B cell (primary cell): Measurements from ENCODE around the gene RFX8. TPM values are rescaled to one million over a fixed set of nuclear protein-coding genes. Genes with fewer than 3 reads are reported as not detected.

Experiments
- ATAC-seq: fragments of 200-7000 bp; cut with Tn5 transposase; one replicate; pipeline ENCODE4 v1.10.0; 2021; ENCODE audit warnings: low read depth, mild to moderate bottlenecking, moderate number of reproducible peaks, moderate library complexity
- CTCF ChIA-PET: fragments of 350-600 bp; sonication (Branson Sonifier 250); formaldehyde crosslinking; loops from one replicate; lab custom pipeline; 2021; ENCODE audit warnings: antibody characterized with exemption, inconsistent platforms; lab: Charles Lee
- POLR2A ChIA-PET: fragments of 350-600 bp; sonication (Branson Sonifier 250); formaldehyde crosslinking; loops from one replicate; lab custom pipeline; 2021; ENCODE audit warnings: antibody characterized with exemption; lab: Charles Lee
- DNase-seq: peaks from one replicate; pipeline ENCODE4 v3.0.0; 2013
- H2AFZ ChIP-seq: 2 replicates; pipeline ENCODE4 v1.6.1; 2012; ENCODE audit warnings: mild to moderate bottlenecking, low read depth, low read length; ENCODE audit not compliant: insufficient read depth, poor library complexity, severe bottlenecking
- H3K27ac ChIP-seq, 2 donors: 1 replicate in 1 of 2; 2 replicates in 1 of 2; pipeline ENCODE4 v1.5.1; 2012 to 2013; ENCODE audit warnings: low read length in 2 of 2, mild to moderate bottlenecking in 2 of 2, moderate library complexity in 1 of 2
- H3K27me3 ChIP-seq, 4 experiments: fragments of 200-600 bp in 1 of 4; sonication (generic) in 1 of 4; replicated peaks in 1 of 4; 1 replicate in 2 of 4; 2 replicates in 2 of 4; pipeline versions ENCODE4 v1.6.1 to v1.7.0; 2013 to 2016; ENCODE audit warnings: low read length in 3 of 4, mild to moderate bottlenecking in 2 of 4, mixed read lengths in 1 of 4, moderate library complexity in 1 of 4; ENCODE audit not compliant: insufficient read depth in 4 of 4, control insufficient read depth in 3 of 4; ENCODE audit errors: control extremely low read depth in 1 of 4
- H3K36me3 ChIP-seq, 2 experiments: replicated peaks in 1 of 2; 1 replicate in 1 of 2; 2 replicates in 1 of 2; pipeline versions ENCODE4 v1.6.1 to v1.7.1; 2013; ENCODE audit warnings: low read length in 1 of 2; ENCODE audit not compliant: insufficient read depth in 2 of 2, control insufficient read depth in 1 of 2; ENCODE audit errors: control extremely low read depth in 1 of 2, extremely low read depth in 1 of 2
- H3K4me1 ChIP-seq, 2 donors: fragments of 200-600 bp in 1 of 2; sonication (generic) in 1 of 2; 1 replicate in 1 of 2; 2 replicates in 1 of 2; pipeline versions ENCODE4 v1.5.1 to v1.6.1; 2013 to 2017; ENCODE audit warnings: low read length in 2 of 2; ENCODE audit not compliant: control insufficient read depth in 2 of 2, insufficient read depth in 2 of 2
- H3K4me2 ChIP-seq: replicated peaks from 2 replicates; pipeline ENCODE3; 2012; ENCODE audit warnings: mild to moderate bottlenecking, low read depth, low read length; ENCODE audit not compliant: poor library complexity, severe bottlenecking
- H3K4me3 ChIP-seq, 5 experiments: fragments of 200-600 bp in 1 of 5; sonication (generic) in 1 of 5; 1 replicate in 3 of 5; 2 replicates in 2 of 5; pipeline versions ENCODE4 v1.5.1 to v1.7.0; 2011 to 2016; ENCODE audit warnings: low read length in 4 of 5, mild to moderate bottlenecking in 4 of 5, low read depth in 2 of 5, control low read depth in 1 of 5, moderate library complexity in 1 of 5; ENCODE audit not compliant: insufficient read depth in 1 of 5; ENCODE audit errors: control extremely low read depth in 1 of 5, extremely low read depth in 1 of 5
- H3K79me2 ChIP-seq: fragments of 200-600 bp; sonication (generic); one replicate; pipeline ENCODE4 v1.6.0; 2016; ENCODE audit warnings: low read length; ENCODE audit not compliant: control insufficient read depth, insufficient read depth
- H3K9ac ChIP-seq: fragments of 200-600 bp; sonication (generic); 2 replicates; pipeline ENCODE4 v1.6.1; 2017; ENCODE audit warnings: mild to moderate bottlenecking, low read length, moderate library complexity
- H3K9me3 ChIP-seq, 3 donors: one replicate each; pipeline versions ENCODE4 v1.6.1 to v1.7.1; 2013; ENCODE audit warnings: low read length in 2 of 3; ENCODE audit not compliant: control insufficient read depth in 2 of 3, insufficient read depth in 1 of 3; ENCODE audit errors: control extremely low read depth in 1 of 3
- H4K20me1 ChIP-seq: 2 replicates; pipeline ENCODE4 v1.6.0; 2012; ENCODE audit warnings: mild to moderate bottlenecking, low read length; ENCODE audit not compliant: insufficient read depth, control insufficient read depth, poor library complexity, severe bottlenecking
- H3K27ac Mint-ChIP-seq: one replicate; pipeline ENCODE4 v1.8.0; 2021; ENCODE audit warnings: mixed read lengths
- H3K27me3 Mint-ChIP-seq: one replicate; pipeline ENCODE4 v1.8.0; 2021; ENCODE audit warnings: mixed read lengths
- H3K4me1 Mint-ChIP-seq: one replicate; pipeline ENCODE4 v1.8.0; 2021; ENCODE audit warnings: mixed read lengths
- H3K4me3 Mint-ChIP-seq: one replicate; pipeline ENCODE4 v1.8.0; 2021; ENCODE audit warnings: mixed read lengths
- H3K9me3 Mint-ChIP-seq: one replicate; pipeline ENCODE4 v1.8.0; 2022; ENCODE audit warnings: mixed read lengths; ENCODE audit not compliant: insufficient read depth
- CTCF ChIP-seq: fragments of 200-600 bp; IDR thresholded peaks from one replicate; pipeline ENCODE4 v1.8.0; 2022; ENCODE audit warnings: antibody characterized with exemption, mild to moderate bottlenecking
- EZH2 ChIP-seq: IDR thresholded peaks from 2 replicates; pipeline ENCODE4 v1.6.1; 2012; ENCODE audit warnings: borderline replicate concordance, low read depth, mild to moderate bottlenecking, moderate library complexity, low read length; ENCODE audit not compliant: insufficient read depth, poor library complexity, severe bottlenecking
- WGBS: methylation state at CpG from one replicate; pipeline ENCODE4 v1.1.5; 2013; ENCODE audit warnings: missing lambda C conversion rate; ENCODE audit not compliant: insufficient coverage; 5-methylcytosine and 5-hydroxymethylcytosine counted together
- intact Hi-C: fragments of 100-400 bp; cut with micrococcal nuclease; formaldehyde crosslinking; loops from one replicate; pipeline ENCODE4 v1.10.0; 2022
- polyA plus RNA-seq: library from polyadenylated mRNA; depleted of rRNA; stranded (reverse); fragments of >200 nt; gene quantifications from 2 replicates; pipeline ENCODE4 v1.2.3, GENCODE V29; 2012
- total RNA-seq, 2 donors: library from RNA; stranded (reverse); fragments of 120-200 nt in 1 of 2; gene quantifications; 1 replicate in 1 of 2; 2 replicates in 1 of 2; pipeline versions ENCODE4 v1.2.3 to v1.2.4, GENCODE V29; 2013 to 2022

Gene RFX8
- total and polyA plus RNA-seq, 2 donors (not counting 1 experiment from before 2014, with no cell fraction given): not detected

GRCh38 chr2:101442667-101443061 lies 32.2 kb downstream of the RFX8 start:
- Histone ChIP-seq H3K27me3 (no peaks in the 10 kb centered on the region), H3K36me3 (no peaks in the 10 kb centered on the region), H3K4me1 (no peaks in the 10 kb centered on the region), H2AFZ (no peak overlapping the region), H3K9ac (no peak overlapping the region), H4K20me1 (no peaks in the 10 kb centered on the region), H3K27ac (no peak overlapping the region), H3K79me2 (no peaks in the 10 kb centered on the region), H3K4me3 (no peak overlapping the region), H3K4me2 (no peak overlapping the region), H3K9me3 (peaks cover 0 to 17% (median 16%) of the 10 kb centered on the region in 3 donors)
- ChIA-PET CTCF (no interaction called here), POLR2A (no interaction called here)
- Mint-ChIP-seq H3K27ac (no peak overlapping the region), H3K4me1 (no peaks in the 10 kb centered on the region), H3K27me3 (no peaks in the 10 kb centered on the region), H3K9me3 (no peaks in the 10 kb centered on the region), H3K4me3 (no peak overlapping the region)
- ATAC-seq (no peak), DNase-seq (no peak)
- intact Hi-C loops: no loop called here
- TF ChIP-seq EZH2 (no peak), CTCF (no peak)
- 80% methylated on average over 1 of the region's 3 CpGs for WGBS

GRCh38 chr2:101442042-101442666 lies 32.8 kb downstream of the RFX8 start:
- no peak overlapping the region for H3K9ac ChIP-seq
- WGBS: no CpG with 5 or more reads among the region's 1 CpG
- no peaks in the 10 kb centered on the region for H3K36me3 ChIP-seq
- ChIA-PET POLR2A (no interaction called here), CTCF (no interaction called here)
- no peak overlapping the region for H3K4me2 ChIP-seq
- no peaks in the 10 kb centered on the region for H3K4me1 ChIP-seq
- Mint-ChIP-seq H3K9me3 (no peaks in the 10 kb centered on the region), H3K27me3 (no peaks in the 10 kb centered on the region), H3K4me3 (no peak overlapping the region), H3K4me1 (no peaks in the 10 kb centered on the region), H3K27ac (no peak overlapping the region)
- peaks cover 0 to 17% (median 16%) of the 10 kb centered on the region in 3 donors for H3K9me3 ChIP-seq
- intact Hi-C loops: no loop called here
- no peaks in the 10 kb centered on the region for H3K79me2 ChIP-seq
- no peak overlapping the region for H2AFZ ChIP-seq
- no peak overlapping the region for H3K27ac ChIP-seq
- no peaks in the 10 kb centered on the region for H3K27me3 ChIP-seq
- H4K20me1 ChIP-seq: no peaks in the 10 kb centered on the region
- no peak for ATAC-seq
- no peak for DNase-seq
- no peak overlapping the region for H3K4me3 ChIP-seq
- TF ChIP-seq EZH2 (no peak), CTCF (no peak)
